Stimulated activated naive CD4-positive, alpha-beta T cell (primary cell): ENCODE data around the gene CCDC92B.
"Not testable (repeated sequence)": the region's sequence is repeated elsewhere in the genome, so short reads cannot be mapped to it uniquely, and the experiment has no call there.

Source experiments
- DNase-seq, 6 experiments: peaks; one replicate each; lab custom pipeline; 2025; lab: John Stamatoyannopoulos, UW

The CCDC92B gene

DNA sequence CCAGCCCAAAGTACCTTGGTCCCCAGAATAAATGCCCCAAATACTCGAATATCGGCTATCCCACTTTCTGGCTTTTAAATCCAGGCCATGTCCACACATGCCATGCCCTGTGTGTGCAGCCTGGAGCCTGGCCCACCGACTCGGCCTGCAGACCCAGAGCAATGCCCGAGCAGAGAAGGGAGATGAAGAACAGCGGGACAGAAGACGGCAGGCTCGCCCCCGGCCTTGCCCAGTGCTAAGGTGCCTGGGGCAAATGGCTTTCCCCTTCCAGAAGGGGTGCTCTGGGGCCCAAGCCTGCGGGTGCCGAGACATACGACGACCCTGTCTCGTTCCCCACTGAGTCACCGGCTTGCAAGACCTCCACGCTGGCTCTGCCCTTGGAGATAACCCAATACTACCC, 45.8 kb downstream of the CCDC92B start:
- DNase-seq, result no peak

DNA sequence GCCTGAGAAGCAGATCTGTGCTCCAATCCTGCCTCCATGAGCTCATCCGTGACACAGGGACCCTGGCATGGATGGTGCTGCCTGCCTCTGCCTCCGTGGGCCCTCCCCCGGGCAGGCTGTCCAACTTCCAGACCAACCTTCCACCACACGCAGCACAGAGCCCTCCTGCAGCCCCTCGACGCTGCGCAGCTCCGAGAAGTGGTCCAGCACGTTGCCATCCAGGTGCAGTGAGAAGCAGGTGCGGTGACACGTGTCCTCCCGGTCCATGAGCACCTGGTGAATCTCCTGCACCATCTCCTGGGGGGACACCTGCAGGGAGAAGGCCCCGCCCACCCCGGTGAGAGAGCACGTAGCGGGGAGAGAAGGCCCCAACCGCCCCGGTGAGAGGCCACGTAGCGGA, 46.3 kb downstream of the CCDC92B start:
- no peak for DNase-seq

DNA sequence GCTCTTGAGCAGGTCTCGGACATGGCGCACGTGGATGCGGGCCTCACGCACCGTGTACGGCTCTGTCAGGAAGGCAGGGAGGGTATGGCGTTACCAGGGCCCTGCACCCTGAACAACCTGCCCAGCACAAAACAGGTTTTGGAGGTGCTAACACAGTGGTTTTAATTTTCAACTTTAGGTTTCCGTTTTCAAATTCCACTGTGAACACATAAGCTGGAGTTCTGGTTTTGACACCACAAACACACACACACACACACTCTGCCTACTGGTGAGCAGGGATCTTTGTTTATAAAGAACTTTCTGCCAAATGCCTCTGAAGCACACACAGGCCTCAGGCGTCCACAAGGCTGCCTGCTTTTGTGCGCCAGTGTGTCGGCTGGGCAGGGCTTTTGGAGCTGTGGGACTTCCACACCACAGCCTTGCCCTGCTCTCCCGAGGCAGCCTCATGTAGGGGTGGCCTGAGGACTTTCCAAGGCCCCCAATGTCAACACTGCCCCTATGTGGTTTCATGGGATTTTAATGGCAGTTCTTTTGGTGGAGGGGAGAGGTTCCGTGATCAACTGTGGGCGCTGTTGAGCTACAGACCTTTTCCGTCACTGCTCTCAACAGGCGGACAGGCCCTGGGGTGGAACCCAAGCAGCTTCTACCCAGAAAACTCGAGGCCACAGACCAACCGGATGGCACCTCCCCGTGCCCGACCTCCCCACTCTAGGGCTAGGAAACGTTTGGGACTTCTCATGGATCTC, 47.3 kb downstream of the CCDC92B start:
- no peak for DNase-seq

DNA sequence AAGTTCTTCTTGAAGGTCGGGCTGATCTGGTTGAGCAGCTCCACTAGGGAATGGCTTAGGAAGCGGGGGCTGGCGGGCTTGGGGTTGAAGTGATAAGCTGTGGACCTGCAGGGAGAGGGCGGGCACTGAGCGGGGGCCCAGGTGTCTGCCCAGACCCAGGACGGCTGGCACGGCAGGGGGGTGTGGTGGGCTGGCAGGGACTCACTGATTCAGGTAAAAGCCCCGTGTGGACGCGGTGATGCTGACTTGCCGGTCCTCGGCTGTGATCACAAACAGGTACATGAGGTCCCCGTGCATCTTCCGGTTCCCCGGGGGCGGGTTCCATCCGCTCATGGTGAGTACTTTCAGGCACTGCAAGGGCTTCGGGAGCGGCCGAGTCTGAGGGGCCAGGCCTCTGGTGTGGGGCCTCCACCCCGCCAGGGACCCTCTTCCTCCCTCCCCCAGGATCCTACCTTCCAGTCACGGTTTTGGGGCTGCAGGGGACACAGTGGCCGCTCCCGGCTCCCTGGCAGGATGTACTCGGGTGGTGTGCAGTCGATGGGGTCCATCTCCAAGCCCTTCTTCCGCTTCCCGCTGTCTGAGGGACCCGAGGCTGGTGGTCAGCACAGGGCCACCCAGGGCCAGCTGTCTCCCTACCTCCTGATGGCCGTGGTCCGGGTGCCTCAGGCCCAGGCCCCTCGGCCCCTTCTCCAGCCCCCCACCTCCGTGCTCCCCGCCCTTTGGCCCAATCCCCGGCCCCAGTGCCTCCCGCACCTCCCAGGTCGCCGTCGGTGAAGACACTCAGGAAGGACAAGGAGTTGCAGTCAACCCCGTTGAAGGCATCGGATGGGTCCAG, 48.1 kb downstream of the CCDC92B start:
- no peak for DNase-seq

DNA sequence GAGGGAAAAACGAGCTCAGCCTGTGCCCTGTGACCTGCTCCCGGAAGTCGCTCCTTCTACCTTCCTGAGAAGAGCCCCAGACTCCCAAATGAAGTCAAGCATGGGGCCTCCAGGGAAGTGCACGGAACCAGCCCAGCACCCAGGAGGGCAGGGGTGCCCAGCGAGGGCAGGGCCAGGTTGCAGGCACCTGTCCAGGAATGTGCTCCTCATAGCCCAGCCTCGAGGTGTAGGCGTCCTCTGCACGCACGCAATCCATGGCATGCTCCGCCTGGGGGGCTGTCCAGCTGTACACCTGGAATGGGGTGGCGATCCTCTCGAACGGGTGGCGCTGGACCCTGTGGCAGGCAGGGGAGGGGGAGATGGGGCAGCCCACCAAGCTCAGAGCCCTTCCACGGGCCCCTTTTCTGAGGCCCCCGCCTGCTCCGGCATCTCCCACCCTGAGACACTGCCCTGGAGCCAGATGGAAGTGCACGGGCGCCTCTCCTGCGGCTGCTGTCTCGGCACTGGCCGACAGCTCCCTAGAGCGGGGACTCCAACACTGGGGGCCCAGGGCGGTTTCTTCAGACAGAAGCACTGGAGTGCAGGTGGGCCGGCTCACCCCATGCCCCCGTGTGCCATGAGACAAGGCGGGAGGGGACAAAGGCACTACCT, 48.8 kb downstream of the CCDC92B start:
- DNase-seq, result no peak

DNA sequence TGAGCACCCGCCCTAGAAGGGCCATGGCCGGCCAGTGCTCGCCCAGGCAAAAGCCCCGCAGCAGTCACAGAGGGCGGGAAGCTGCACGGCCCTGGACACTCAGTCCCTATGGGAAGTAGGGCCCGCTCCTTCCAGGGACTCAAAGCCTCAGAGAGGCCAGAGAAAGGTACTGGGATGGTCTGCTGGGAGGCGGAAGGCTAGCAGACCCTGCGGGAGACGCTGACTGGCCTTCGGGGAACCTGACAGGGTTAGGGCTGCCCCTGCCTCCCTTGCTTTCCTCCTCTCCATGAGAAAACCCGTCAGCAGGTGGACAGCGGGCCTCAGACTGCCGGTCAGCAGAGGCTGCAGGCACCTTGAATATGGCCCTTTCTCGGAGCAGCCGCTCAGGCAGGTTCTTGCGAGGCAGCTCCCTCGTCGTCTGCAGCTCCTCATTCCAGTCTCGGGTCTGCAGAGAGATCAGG, 49.4 kb downstream of the CCDC92B start:
- no peak for DNase-seq

DNA sequence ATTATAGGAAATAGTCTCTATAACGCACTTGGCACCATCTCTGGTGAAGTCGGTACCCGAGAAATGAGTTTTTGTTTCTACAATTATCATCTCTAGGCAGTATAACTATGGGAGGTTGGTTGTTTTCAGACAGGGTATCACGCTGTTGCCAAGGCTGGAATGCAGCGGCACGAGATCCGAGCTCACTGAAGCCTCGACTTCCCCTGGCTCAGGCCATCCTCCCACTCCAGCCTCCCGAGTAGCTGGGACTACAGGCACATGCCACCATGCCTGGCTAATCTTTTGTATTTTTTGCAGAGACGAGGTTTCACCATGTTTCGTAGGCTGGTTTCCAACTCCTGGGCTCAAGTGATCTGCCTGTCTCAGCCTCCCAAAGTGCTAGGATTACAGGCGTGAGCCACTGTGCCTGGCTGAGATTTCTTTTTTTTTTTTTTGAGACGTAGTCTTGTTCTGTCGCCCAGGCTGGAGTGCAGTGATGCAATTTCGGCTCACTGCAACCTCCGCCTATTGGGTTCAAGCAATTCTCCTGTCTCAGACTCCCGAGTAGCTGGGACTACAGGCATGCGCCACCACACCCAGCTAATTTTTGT, 50.1 kb downstream of the CCDC92B start:
- DNase-seq, result not testable (repeated sequence)

DNA sequence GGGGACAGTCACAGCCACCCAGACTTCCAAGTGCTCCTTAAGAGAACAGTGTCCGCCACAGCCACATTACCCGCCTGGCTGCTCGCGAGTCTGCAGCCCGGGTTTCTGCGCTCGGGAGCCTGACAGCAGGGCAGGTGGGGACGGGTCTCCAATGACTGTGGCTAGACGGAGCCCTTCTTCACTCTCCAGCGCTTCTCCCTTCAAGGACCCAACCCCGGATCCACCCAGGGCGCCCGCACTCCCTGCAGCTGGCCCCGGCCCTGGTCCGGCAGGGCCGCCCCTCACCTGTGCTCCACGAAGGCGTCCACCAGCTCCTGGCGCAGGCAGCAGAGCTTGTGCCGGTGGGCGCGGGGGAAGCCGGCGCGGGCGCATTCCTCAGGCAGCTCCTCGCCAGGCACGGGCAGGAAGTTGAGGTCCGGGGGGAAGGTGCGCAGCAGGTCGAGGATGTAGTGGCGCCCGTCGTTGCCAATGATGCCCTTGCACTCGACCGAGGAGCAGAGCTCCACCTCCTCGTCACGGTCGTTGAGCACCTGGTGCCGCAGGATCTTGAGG, 51.8 kb downstream of the CCDC92B start:
- DNase-seq, result no peak

DNA sequence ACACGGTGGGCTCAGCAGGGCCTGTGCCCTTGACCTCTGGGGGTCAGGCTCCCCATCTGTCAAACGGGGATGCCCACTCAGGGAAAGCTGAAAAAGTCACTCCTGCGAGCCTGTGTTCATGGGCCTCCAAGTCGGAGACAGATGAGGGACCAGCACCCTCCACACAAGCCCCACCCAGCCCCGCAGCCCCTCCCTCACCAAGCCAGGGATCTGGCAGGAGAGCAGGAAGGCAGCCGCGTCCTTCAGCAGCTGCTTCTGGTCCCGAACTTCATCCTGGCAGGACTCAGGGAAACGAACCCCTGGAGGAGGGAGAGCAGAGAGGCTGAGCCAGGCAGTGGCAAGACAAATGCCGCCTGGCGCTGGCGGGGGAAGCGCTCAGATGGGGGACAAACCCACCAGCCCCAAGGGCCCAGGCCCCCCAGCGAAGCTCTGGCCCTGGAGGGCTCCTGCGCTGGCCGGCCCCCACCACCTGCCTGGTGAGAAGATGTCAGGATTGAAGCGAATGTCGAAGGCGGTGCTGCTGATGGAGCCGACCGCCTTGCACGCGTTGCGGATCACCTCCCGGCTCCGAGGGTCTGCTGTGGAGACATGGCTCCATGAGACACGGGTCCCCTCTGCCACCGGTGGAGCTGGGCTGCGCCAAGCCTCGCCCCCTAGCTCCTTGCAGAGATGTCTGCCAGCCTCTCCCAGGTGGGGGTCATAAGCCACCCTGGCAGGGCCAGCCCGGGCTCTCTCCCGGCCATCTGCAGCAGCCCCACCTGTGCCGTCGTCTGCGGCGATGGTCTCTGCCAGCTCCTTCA, 53.3 kb downstream of the CCDC92B start:
- no peak for DNase-seq

DNA sequence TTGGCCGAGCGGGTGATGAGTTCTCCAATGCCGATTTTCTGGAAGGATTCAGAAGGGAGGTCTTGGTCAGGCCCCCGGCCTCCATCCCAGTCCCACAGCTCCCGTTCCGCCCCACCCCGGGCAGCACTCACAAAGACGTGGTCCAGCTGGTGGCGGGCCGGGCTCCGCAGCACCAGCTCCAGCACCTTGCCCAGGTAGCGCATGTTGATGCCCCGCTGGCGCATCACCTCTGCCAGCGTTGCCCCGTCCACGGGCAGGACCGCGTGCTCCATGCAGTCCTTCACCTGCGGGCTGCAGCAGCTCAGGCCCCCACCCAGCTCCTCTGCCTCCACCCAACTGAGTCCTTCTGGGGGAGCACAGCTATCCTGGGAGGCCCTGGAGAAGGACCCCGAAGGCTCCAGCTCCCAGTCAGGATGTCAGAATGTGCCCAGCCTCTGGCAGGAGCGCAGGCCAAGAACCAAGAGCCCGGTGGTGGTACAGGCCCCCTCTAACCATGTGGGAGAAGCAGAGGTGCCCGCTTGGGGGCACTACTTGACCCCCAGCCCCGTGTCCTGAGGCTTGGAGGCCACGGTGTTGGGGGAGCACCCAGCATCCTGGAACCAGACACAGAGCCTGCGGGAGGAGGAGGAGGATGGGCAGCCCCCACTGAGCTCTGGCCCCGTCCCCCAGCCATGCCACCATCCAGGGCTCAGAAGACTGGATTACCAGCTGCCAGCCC, 54.0 kb downstream of the CCDC92B start:
- DNase-seq, result no peak

DNA sequence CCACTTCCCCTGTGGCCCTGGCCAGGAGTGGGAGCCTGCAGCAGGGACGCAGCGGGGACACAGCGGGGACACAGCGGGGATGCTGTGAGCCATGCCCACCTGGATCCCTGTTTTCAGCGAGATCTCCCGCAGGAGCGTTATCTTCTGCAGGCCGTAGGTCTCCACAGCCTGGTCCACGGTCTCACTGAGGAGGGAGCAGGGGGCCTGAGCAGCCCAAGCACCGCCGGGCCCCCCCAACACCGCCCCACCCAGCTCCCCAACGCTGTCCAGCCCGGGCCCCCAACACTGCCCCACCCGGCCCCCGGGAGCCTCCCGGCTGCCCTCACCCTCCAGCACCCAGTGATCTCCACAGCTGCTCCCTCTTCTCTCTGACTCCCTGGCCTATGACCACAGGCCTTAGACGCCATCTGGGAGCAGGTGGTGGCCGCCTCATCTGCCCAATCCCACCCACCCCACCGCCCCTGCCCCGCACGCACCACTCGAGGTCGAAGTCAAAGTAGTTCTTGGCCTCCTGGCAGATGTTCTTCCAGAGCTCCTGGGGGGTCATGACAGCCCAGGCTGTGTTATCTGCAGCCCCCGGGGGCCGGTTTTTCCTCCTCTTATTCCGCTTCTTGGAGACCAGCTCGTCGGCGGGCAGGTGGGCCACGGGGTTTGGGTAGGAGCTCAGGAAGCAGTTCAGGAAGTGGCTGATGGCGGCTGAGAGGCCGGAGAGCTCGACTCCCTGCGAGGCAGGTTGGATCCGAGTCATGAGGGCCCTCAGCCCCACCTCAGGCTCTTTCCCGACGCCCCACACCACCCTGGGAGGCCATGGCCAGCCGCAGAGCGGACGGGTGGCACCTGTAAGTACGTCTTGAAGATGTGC, 54.8 kb downstream of the CCDC92B start:
- no peak for DNase-seq

DNA sequence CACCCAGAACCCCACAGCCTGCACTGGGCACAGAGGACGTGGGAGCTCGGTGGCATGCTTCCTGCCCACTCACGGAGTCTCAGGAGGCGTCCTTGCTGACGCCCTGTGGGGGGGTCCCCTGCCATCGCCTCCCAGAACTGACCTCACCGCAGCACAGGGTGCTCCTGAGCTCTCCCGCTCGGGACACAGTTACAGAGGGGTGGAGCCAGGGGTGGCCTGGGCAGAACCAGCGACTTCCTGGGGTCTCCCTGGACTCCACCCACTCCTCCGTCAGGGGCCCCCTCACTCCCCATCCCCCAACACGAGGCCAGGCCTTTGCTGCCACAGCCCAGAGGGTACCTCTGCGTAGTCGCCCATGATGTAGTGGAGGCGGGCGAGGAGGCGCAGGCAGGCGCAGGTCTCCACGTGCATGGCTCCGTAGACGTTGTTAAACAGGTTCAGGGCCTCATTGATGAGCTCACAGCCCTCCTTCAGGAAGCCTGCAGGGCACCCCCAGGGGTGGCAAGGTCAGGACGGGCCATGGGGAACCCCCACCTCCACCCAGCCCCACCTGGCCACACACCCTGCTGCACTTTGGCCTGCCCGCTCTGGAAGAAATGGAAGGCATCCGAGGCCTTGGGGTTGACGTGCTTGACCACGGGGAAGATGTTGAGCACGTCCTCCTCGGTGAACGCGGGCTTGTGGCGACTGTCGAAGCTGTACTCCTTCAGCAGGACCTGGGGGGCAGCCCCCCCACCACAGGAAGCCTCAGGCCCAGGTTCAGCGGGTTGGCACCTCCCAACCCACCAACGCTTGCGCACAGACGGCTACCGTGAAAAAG, 55.7 kb downstream of the CCDC92B start:
- DNase-seq, result no peak

DNA sequence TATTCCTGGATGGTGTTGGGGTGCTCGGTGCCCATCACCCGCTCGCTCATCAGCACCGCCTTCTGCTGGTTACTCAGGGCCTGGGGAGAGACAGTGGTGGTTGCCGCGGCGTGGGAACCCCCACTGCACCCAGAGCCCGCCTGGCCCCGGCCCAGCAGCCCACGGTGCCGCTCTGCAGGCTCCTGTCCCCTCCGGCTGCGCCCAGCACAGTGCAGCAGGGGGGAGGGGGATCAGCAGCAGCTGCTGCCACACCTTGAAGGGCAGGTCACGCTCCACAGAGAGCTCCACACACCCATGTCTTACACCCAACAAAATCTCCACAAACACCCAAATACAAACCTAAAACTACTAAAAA, 56.7 kb downstream of the CCDC92B start:
- DNase-seq, result no peak

DNA sequence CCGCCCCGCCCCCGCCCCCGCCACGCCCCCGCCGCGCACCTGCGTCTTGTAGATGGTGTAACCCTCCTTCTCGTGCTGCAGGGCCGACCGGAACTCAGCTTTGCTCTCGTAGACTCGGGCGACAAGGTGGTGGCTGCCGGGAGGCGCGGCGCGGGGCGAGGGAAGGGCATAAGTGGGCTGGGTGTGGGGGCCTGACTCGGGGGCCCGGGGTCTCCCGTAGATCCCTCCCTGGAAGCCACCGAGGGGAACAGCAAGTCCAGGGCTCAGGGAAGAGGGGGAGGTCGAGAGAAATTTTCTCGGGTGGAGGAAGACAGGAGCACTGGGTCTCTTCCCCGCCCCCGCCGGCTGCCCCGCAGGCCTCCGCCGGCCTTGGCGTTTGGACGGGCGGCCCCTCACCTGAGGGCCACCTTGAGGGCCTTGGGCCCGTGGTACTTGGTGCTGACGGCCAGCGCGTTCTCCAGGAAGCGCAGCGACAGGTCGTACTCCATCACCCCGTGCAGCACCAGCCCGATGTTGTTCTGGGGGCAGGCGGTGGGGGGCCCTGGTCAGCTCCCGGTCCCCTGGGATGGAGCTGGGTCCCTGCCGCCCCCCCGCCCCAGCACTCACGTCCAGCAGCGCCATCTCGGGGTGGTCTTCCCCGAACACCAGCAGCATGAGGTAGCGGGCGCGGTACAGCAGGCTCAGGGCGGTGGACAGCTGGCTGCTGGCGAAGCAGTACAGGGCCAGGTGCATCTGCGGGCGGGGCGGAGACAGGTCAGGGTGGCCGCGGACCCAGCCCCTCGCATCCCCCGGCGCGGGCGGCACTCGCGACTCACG, 57.3 kb downstream of the CCDC92B start:
- no peak for DNase-seq

DNA sequence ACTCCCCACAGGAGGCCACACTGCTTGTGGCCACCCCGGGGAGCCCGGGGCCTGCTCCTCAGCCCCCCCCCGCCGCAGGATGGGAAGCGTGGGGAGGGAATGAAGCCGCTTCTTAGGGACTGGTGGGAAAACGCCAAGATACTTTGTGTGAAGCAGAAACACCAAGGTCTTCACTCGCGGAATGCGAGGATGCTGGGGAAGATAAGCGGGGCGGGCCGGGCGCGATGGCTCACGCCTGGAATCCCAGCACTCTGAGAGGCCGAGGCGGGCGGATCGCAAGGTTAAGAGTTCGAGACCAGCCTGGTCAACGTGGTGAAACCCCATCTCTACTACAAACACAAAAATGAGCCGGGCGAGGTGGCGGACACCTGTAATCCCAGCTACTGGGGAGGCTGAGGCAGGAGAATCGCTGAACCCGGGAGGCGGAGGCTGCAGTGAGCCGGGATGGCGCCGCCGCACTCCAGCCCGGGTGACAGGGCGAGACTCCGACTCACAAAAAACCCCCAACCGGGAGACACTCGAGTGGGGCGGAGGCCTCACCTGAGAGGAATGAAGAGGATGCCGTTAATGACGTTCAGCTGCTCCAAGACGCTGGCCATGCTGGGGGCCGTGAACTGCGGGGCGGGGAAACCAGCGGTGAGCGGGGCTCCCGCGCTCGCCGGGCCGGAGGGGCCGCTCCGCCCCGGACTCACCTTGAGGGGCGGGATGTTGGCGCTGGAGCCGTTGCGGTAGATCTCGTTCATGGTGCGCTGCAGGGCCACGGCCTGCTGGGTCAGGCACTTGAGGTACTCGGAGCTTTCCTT, 58.2 kb downstream of the CCDC92B start:
- DNase-seq, result no peak

DNA sequence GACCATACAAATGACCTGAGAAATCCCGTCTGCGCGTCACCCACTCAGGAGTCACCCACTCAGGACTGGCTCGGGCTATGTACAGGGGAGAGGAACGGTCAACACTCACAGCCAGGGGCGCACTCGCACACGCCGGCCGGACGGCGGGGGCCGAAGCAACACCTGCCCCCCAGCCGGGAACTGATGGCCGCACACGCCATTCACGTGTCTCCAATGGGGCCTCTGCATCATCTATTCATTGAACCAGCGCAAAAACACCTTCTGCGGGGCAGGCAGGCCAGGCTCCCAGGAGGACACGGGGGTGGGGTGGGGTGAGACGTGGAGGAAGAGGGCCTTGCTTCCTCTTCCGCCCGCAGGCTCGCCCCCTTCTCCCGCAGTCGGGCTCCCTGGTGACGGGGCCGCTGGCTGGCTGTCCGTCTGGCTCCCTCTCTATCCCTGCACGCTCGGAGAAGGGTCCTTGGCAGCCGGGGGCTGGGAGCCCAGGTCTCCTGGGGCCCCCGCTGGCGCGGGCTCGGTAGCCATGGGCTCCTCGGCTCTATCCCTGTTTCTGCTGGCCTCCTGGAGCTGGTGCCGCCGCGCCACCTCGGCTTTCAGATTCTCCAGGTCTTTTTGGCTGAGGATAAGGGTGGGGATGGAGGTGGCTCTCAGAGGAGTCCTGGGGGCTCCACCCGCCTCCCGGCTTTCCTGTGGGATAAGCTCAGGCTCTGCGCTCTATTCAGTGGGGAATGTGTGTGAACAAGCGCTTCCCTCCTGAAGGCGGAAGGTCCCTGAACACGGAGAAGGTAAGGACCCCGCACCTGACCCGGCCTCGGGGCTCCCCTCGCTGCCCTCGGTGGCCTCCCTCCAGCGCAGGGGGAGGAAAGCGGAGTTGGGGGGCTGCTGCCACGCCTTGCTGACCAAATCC, 59.0 kb downstream of the CCDC92B start:
- no peak for DNase-seq
